ENCODE measurements around the gene CDK16.

The CDK16 gene

DNA sequence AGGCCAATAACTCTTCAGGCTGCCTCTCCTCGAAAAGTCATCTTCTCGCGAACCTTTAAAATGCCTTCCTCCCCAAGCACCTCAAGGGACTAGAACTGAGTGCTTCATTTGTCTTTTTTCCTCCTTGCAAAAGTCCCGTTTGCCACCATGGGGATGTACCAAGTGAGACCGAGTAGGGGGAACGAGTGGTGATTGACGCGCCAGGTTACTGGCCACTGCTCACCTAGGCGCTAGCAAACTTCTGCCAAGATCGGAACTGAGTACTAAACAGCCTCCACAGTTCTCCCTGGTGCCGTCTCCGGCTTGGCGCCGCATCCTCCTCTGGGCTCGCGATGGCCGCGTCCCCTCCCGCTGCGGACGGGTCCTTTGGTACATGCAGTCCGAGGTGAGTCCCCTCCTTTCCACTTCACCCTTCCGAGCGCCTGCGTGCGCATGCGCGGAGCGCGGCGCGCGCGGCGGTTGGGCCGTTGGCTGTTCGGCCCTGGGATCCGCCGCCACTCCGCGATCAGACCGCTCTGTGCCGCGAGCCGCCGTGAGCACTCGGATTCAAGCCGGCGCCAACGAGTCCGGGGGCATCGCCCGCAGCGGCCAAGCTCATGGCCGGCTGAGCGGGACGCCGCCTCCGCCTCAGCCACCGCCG, at the start of gene CDK16:
CDK16 (plus strand) TSS at position 402 of the 640 bp plus-strand sequence. CDS start 4,877 bp downstream, outside the sequence.
- DNase-seq = peak; percentile 19 to 26

- DNase-seq = no peak
Measured at GRCh38 chrX:47169273-47169672, 49.2 kb upstream of the CDK16 start.

DNA sequence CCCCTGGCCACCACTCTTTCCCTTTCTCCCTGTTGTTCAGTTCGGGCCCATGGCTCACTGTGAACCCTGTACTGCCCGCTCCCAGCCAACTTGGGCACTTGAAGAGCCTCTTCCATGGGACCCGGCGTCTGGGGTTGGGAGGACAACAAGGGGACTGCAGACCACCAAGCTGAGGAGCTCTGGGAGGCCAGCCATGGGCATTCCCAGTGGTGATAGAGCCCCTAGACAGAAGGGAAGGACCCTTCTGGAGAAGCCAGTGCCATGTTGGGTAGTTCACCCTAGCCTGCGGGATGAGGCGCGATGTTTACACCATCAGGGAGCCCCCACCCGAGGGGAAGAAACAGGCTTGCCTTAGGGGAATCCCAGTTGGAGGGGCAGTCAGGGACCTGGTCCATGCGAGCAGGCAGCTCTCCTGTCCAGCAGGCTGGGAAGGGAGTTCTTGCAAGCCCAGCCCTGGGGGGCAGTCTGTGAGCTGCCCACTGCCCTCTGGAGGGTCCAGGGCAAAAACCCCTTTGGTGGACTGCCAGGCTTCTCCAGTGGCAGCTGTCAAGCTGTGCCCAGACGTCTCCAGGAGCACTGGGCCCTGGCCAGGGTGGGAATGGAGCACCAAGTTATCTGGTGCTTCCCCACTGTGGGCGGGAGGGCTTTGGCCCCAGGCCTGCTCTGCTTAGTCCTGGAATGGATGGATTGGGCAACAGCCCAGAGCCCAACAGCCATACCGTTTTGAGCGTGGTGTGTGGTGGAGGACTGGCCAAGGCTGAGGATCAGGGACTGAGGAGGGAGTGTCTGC, 48.6 kb upstream of the CDK16 start:
- DNase-seq = no peak

- DNase-seq = no peak
Measured at GRCh38 chrX:47170861-47171692, 47.4 kb upstream of the CDK16 start.

- DNase-seq = no peak
Measured at GRCh38 chrX:47171996-47172395, 46.5 kb upstream of the CDK16 start.

DNA sequence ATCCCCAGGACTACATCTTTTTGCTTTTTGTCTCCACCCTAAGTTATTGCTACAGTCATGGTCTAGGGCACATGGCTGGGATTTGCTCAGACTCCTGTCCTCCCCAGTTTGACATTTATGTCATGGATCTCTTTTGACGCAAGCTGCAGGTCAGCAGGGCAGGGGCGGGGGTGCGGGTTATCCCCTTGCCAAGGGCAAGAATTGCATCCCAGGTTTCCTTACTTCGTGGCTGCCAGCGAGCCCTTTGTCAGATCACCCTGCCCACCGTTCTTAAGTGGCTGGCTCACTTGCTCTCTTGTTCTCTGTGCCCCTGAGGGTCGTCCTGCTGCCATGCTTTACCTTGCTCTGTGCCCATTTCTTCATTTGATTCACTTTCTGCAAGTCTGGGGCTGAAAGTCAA, 45.9 kb upstream of the CDK16 start:
- DNase-seq = no peak

DNA sequence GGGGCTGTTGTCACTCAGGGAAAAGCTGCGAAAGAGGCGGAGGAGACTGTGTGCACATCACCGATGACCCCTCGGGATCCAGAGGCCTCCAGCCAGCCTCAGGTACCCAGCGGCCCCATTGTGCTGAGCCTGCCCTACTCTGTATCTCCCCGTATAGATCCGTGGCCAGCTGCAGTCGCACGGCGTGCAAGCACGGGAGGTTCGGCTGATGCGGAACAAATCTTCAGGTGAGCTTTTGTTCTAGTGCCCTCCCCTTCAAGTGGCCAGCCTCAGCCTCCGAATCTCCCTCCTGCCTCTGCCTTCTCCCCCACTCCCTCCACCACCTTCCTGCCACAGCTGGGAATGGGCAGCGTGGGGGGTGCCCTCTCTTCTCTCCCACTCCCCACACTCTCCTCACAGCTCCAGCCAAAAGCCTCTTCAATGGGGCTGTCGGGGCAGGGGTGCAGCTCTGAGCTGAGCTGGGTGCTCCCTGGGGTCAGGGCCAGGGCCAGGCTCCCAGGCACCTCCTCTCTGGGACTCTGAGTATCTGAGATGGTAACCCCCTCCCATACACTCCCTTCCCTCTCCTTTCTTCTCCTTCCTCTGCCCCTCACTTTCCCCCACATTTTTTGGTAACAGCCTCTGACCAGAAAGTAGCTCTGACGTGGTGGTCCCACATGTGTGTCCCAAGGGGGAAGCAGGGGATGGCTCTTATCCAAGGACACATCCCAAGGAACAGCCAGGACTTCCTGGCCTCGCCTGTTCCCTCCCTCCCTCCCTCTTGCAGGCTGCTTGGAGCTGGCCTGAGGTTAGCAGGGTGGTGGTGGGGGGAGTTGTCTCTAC, 45.3 kb upstream of the CDK16 start:
- no peak for DNase-seq

GRCh38 chrX:47174376-47174775, 44.1 kb upstream of the CDK16 start:
- no peak for DNase-seq

DNA sequence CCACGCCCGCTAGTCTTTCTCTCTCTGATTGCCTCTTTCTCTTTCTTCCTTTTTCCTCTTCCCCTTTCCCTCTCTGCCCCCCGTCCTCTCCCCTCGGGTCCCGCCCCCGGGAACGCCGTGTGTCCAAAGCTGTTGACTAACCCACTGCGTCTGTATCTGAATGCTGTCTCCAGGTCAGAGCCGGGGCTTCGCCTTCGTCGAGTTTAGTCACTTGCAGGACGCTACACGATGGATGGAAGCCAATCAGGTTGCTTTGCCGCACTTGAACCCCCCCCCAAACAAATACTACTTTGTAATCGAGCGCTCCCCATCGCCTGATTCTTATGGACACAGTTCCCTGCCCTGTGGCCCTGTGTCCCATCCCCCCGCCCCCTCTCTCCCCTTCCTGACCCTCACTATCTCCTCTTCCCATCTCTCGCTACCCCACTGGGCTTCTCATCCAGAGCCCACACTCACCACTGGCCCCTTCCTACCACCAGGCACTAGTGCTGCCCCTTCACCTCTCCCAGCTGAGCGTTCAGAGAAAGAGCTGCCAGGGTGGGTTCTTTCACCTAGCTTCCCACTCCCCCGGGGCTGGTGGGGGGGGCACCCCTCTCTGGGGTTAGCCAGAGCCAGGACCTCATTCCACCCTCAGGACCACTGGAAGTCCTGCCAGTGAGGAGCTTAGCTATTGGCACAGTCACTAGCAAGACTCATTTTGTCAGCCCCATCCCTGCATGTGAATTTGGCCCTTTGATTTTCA, 43.5 kb upstream of the CDK16 start:
- no peak for DNase-seq

DNA sequence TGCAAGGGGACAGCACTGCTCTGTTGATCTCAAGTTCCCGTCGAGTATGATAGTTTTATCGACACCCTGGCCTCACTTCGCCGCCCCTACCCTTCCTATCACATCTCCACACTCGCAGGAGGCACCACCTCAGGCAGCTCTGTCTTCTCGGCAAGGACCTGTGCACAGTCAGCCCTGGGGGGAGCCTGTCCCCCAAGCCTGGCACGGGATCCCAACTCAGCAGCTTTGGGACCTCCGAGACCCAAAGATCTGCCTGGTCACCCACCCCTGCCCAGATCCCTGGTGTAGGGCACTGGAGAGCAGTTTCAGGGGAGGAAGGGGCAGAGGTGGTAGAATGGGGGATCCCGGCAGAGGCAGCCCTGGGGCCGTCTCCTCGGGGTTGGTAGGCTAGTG, 42.9 kb upstream of the CDK16 start:
- no peak for DNase-seq

- no peak for DNase-seq
Measured at GRCh38 chrX:47176101-47176740, 42.3 kb upstream of the CDK16 start.

GRCh38 chrX:47177079-47177478, 41.4 kb upstream of the CDK16 start:
- no peak for DNase-seq

GRCh38 chrX:47178337-47178736, 40.1 kb upstream of the CDK16 start:
- no peak for DNase-seq

- DNase-seq = no peak
Measured at GRCh38 chrX:47179221-47179927, 39.1 kb upstream of the CDK16 start.

DNA sequence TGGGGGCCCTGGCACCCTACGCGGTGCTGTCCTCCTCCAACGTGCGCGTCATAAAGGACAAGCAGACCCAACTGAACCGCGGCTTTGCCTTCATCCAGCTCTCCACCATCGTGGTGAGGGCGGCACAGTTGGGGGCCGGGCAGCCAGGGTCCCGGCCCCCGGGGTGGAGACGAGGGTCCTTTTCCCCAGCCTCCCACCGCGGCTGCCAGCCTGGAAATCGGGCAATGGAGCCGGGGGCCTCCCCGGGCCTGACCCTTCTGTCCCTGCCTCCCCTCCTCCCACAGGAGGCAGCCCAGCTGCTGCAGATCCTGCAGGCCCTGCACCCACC, 38.6 kb upstream of the CDK16 start:
- DNase-seq = no peak

- no peak for DNase-seq
Measured at GRCh38 chrX:47180346-47180745, 38.1 kb upstream of the CDK16 start.

DNA sequence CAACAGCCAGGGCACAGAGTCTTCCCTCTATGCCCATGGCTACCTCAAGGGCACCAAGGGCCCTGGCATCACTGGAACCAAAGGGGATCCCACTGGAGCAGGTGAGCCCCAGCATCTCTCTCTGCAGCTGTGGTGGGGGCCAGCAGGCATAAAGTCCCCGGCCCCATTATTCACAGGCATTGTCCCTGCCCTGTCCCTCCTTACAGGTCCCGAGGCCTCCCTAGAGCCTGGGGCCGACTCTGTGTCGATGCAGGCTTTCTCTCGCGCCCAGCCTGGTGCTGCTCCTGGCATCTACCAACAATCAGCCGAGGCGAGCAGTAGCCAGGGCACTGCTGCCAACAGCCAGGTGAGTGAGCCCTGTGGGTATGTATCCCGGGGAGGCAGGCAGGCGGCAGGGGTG, 37.2 kb upstream of the CDK16 start:
- no peak for DNase-seq

- DNase-seq = no peak
Measured at GRCh38 chrX:47182106-47182700, 36.3 kb upstream of the CDK16 start.

DNA sequence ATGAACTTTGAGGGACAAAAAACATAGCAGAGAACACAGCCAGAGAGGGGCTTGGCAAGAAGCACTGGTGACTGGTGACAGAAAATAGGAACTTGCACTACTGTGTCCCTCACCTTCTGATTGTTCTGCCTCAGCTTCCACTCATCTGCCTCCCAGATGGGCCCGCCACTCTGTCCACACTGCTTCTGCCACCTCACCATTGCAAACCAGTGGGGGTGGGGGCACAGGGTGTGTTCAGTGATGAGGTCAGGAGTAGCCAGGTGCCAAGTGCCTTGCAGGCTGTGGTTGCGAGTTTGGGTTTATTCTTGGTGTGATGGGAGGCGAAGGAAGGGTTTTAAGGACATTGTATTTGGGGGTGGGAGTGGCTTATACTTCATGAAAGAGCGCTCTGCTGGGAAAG, 34.0 kb upstream of the CDK16 start:
- DNase-seq = no peak

GRCh38 chrX:47185241-47185640, 33.2 kb upstream of the CDK16 start:
- DNase-seq = no peak
